Osteoblast (primary cell): Measurements from ENCODE around the gene EXOSC9. TPM values are rescaled to one million over a fixed set of nuclear protein-coding genes. Genes with fewer than 3 reads are reported as not detected.

Source experiments
- DNase-seq: peaks from one replicate; pipeline ENCODE4 v3.0.0; 2011; ENCODE audit warnings: low spot score, mixed read lengths; ENCODE audit not compliant: insufficient read length; ENCODE audit errors: missing footprints
- H2AFZ ChIP-seq: 2 replicates; pipeline ENCODE4 v1.6.0; 2011; ENCODE audit warnings: mild to moderate bottlenecking, low read length
- H3K27ac ChIP-seq: 2 replicates; pipeline ENCODE4 v1.5.1; 2011; ENCODE audit warnings: mild to moderate bottlenecking, low read depth, low read length, moderate library complexity
- H3K27me3 ChIP-seq: 2 replicates; pipeline ENCODE4 v1.6.0; 2012; ENCODE audit warnings: mild to moderate bottlenecking, control low read depth, inconsistent platforms, low read length, moderate library complexity; ENCODE audit not compliant: insufficient read depth
- H3K36me3 ChIP-seq: 2 replicates; pipeline ENCODE4 v1.5.1; 2011; ENCODE audit warnings: mild to moderate bottlenecking, low read length, control low read depth, moderate library complexity; ENCODE audit not compliant: insufficient read depth
- H3K4me1 ChIP-seq: 2 replicates; pipeline ENCODE4 v1.5.1; 2011; ENCODE audit warnings: mild to moderate bottlenecking, low read length, control low read depth, moderate library complexity; ENCODE audit not compliant: insufficient read depth
- H3K4me2 ChIP-seq: 2 replicates; pipeline ENCODE4 v1.6.0; 2011; ENCODE audit warnings: mild to moderate bottlenecking, low read length; ENCODE audit not compliant: insufficient read depth
- H3K4me3 ChIP-seq: fragments of 200-600 bp; sonication (generic); 3 replicates; pipeline ENCODE4 v1.5.1; 2012; ENCODE audit warnings: mild to moderate bottlenecking, low read length, inconsistent platforms; ENCODE audit not compliant: insufficient read depth
- H3K79me2 ChIP-seq: 2 replicates; pipeline ENCODE4 v1.6.0; 2012; ENCODE audit warnings: mild to moderate bottlenecking, low read length, control low read depth, inconsistent platforms; ENCODE audit not compliant: insufficient read depth
- H3K9me3 ChIP-seq: 2 replicates; pipeline ENCODE4 v1.5.1; 2011; ENCODE audit warnings: low read depth, low read length, control low read depth
- H4K20me1 ChIP-seq: 2 replicates; pipeline ENCODE4 v1.6.0; 2012; ENCODE audit warnings: mild to moderate bottlenecking, low read length, control low read depth; ENCODE audit not compliant: insufficient read depth
- CTCF ChIP-seq: IDR thresholded peaks from 2 replicates; pipeline ENCODE4 v1.5.1; 2011; ENCODE audit warnings: mild to moderate bottlenecking, low read depth, low read length, moderate library complexity; ENCODE audit errors: extremely low read depth
- total RNA-seq: library from RNA; depleted of rRNA; stranded (reverse); fragments of >200 nt; gene quantifications from 2 replicates; pipeline ENCODE4 v1.2.3, GENCODE V29; 2012

EXOSC9 gene
- total RNA-seq, 1 donor: 30.8 TPM

- H3K4me2 ChIP-seq: no peak overlapping the region
- H3K4me3 ChIP-seq: no peak overlapping the region
- peaks cover 2% of the 10 kb centered on the region for H3K4me1 ChIP-seq
- H3K27me3 ChIP-seq: no peaks in the 10 kb centered on the region
- H4K20me1 ChIP-seq: no peaks in the 10 kb centered on the region
- no peaks in the 10 kb centered on the region for H3K36me3 ChIP-seq
- H3K9me3 ChIP-seq: no peaks in the 10 kb centered on the region
- no peak overlapping the region for H3K27ac ChIP-seq
- TF ChIP-seq CTCF: no peak
- DNase-seq: no peak
- no peak overlapping the region for H2AFZ ChIP-seq
- no peaks in the 10 kb centered on the region for H3K79me2 ChIP-seq
These were observed 24.3 kb upstream of the EXOSC9 start for GRCh38 chr4:121776610-121777401.

DNA sequence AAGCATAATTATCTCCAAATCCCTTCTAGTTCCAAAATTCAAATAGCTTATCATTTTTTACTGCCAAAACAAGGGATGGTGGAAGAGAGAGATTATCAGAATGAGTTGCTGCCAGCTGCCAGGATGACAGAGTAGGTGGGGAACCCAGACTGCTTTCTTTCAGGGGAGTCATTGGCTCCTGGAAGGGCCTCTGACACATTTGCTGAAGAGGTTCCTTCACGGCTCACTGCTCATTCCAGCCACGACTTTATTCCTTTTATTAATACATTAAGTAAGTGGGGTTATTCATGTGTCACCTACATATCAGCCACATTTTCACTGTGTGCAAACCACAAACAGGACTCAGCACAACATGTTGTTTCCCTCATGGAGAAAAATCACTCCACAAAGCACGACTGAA, 23.5 kb upstream of the EXOSC9 start:
- H4K20me1 ChIP-seq: no peaks in the 10 kb centered on the region
- no peaks in the 10 kb centered on the region for H3K27me3 ChIP-seq
- H3K4me2 ChIP-seq: no peak overlapping the region
- TF ChIP-seq CTCF: no peak
- H3K9me3 ChIP-seq: no peaks in the 10 kb centered on the region
- DNase-seq: no peak
- H3K4me3 ChIP-seq: no peak overlapping the region
- no peaks in the 10 kb centered on the region for H3K79me2 ChIP-seq
- no peaks in the 10 kb centered on the region for H3K36me3 ChIP-seq
- no peak overlapping the region for H3K27ac ChIP-seq
- peaks cover 2% of the 10 kb centered on the region for H3K4me1 ChIP-seq
- peak overlapping the region; percentile 69 for H2AFZ ChIP-seq

GRCh38 chr4:121778991-121779628, 22.0 kb upstream of the EXOSC9 start:
- Histone ChIP-seq H3K36me3 (no peaks in the 10 kb centered on the region), H3K9me3 (no peaks in the 10 kb centered on the region), H3K27me3 (no peaks in the 10 kb centered on the region), H3K79me2 (no peaks in the 10 kb centered on the region), H2AFZ (no peak overlapping the region), H3K4me1 (peaks cover 2% of the 10 kb centered on the region), H3K4me2 (no peak overlapping the region), H3K27ac (no peak overlapping the region), H4K20me1 (no peaks in the 10 kb centered on the region), H3K4me3 (no peak overlapping the region)
- no peak for TF ChIP-seq CTCF
- DNase-seq: no peak

DNA sequence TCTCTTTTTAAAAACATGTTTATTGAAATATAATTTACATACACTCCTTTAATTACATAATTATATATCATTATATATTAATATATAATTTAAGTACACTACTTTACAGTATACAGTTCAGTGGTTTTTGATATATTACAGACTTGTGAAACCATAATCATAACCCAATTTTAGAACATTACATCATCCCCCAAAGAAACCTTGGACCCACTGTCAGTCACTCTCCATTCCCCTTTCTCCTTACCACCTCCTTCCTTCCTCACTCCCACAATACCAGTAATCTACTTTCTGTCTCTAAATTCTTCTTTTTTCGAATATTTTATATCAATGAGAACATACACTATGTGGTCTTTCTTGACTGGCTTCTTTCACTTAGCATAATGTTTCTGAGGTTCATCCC, 17.9 kb upstream of the EXOSC9 start:
- no peak overlapping the region for H2AFZ ChIP-seq
- H4K20me1 ChIP-seq: no peaks in the 10 kb centered on the region
- no peaks in the 10 kb centered on the region for H3K79me2 ChIP-seq
- H3K4me2 ChIP-seq: no peak overlapping the region
- H3K36me3 ChIP-seq: no peaks in the 10 kb centered on the region
- TF ChIP-seq CTCF: no peak
- peaks cover 30% of the 10 kb centered on the region for H3K4me1 ChIP-seq
- no peak for DNase-seq
- no peaks in the 10 kb centered on the region for H3K27me3 ChIP-seq
- peak overlapping the region; percentile 97 for H3K27ac ChIP-seq
- peaks cover 2% of the 10 kb centered on the region for H3K9me3 ChIP-seq
- no peak overlapping the region for H3K4me3 ChIP-seq
